Suprapubic skin (tissue), 4 donors: Measurements from ENCODE around the gene CCNG1.

Source experiments
- CTCF ChIP-seq, 2 donors: fragments of 200-600 bp in 1 of 2; fragments of 450-650 bp in 1 of 2; sonication (generic) in 1 of 2; IDR thresholded peaks; one replicate each; pipeline ENCODE4 v1.5.1; 2016 to 2019; ENCODE audit warnings: antibody characterized with exemption in 2 of 2, mild to moderate bottlenecking in 1 of 2, moderate library complexity in 1 of 2
- EP300 ChIP-seq: sonication (generic); formaldehyde crosslinking; IDR thresholded peaks from one replicate; pipeline ENCODE4 v1.6.1; 2017; ENCODE audit warnings: antibody characterized with exemption
- POLR2A ChIP-seq, 2 donors: fragments of 450-650 bp; IDR thresholded peaks; one replicate each; pipeline ENCODE4 v1.6.1; 2017; ENCODE audit warnings: antibody characterized with exemption in 2 of 2, mild to moderate bottlenecking in 2 of 2, moderate library complexity in 2 of 2
- POLR2AphosphoS5 ChIP-seq, 3 donors: sonication (generic); formaldehyde crosslinking; IDR thresholded peaks; one replicate each; pipeline ENCODE4 v1.6.1; 2017; ENCODE audit warnings: antibody characterized with exemption in 3 of 3

- TF ChIP-seq CTCF (IDR thresholded peaks at IDR 0.05) (peak; percentile 74 to 83), POLR2AphosphoS5 (IDR thresholded peaks at IDR 0.05) (no peak), POLR2A (IDR thresholded peaks at IDR 0.05) (no peak), EP300 (no peak)
These were observed 29.0 kb upstream of the CCNG1 start for GRCh38 chr5:163408311-163408923.
